ELR (cell line): ENCODE results near the gene GATB.

ENCODE experiments used
- DNase-seq: peaks from one replicate; pipeline ENCODE4 v3.0.0-alpha.2; 2015; ENCODE audit warnings: low read depth

Gene GATB

GRCh38 chr4:151760712-151761661 is at the start of gene GATB:
Gene GATB, minus strand, starts transcription at chr4:151761007. Its CDS starts 25 bp downstream, at chr4:151760982.
- peak; percentile 97 for DNase-seq

DNA sequence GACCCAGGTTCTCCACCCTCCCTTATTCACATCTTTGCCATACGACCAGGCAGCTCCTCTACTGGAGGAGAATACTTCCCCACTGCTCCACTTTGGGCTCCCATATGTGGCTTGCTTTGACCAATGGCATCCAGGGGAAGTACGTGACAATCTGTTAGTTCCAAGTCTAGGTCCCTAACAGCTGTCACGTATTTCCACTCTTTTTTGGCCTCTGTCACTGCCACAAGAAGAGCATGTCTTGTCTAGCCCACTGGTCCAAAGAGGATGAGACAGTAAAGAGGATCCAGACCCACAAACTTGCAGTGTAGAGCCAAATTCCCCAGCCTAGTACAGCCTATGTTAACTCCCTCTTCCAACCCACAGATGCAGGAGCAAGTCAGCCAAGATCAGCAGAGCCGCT is 49.7 kb upstream of the GATB start:
- DNase-seq = no peak

DNA sequence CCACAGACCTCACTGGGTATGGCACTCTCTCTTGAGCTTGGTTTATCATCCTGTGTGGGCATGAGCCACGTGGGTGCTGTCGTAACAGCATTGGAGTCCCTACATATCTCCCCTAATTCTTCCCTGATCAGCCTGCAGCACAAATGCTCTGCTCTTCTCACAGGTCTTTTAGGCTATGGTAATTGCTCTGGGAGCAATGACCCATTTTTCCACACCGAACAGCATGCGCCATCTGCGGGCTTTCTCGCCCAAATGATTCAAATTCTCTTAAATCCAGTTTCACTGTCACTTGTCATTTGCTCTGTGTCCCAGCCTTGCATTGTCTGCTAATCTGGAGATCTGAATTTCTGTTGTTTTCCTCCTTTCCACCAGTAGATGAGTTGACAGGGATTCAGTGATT is 48.9 kb upstream of the GATB start:
- DNase-seq = no peak

- DNase-seq = no peak
Observed at GRCh38 chr4:151808542-151808941, 47.7 kb upstream of the GATB start.

DNA sequence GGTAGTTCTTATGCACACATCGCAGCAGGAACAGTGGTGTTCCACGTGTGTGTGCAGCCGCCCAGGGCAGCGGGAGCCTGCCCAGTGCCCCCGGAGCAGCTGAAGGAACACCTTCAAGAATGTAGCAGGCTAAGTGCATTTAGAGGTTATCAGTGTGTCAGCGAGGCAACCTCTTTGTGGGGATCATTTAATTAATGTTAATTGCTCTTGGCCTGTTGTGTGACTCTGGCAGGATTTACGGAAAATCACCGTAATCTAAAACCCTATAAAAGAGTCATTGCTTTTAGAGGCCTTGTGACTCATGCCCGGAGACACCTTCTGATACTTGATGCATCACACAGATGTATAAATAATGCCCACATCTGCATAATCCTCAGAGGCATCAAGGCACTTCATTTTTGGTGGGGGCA is 47.3 kb upstream of the GATB start:
- DNase-seq = peak; percentile 73

DNA sequence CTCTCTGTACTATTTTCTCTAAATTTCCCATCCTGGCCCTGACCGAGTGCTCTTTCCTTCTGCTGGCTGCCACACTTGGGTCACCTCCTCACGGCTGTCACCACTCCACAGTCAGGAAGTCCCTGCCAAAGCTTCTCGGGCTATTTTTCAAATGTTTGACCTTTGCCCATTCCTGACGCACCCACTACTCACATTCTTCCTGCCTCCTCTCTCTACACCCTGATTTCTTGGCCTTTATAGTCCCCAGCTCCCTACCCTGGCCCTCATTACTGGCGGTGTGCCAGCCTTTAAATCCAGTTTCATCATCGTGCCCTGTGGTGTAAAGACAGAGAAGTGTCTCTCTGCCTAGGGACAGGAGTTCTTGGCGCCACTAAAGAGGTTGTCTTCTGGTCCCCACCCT is 46.4 kb upstream of the GATB start:
- peak; percentile 12 for DNase-seq

- DNase-seq = peak; percentile 88
Observed at GRCh38 chr4:151806511-151806927, 45.7 kb upstream of the GATB start.

GRCh38 chr4:151804821-151805220 is 44.0 kb upstream of the GATB start:
- DNase-seq = peak; percentile 41

DNA sequence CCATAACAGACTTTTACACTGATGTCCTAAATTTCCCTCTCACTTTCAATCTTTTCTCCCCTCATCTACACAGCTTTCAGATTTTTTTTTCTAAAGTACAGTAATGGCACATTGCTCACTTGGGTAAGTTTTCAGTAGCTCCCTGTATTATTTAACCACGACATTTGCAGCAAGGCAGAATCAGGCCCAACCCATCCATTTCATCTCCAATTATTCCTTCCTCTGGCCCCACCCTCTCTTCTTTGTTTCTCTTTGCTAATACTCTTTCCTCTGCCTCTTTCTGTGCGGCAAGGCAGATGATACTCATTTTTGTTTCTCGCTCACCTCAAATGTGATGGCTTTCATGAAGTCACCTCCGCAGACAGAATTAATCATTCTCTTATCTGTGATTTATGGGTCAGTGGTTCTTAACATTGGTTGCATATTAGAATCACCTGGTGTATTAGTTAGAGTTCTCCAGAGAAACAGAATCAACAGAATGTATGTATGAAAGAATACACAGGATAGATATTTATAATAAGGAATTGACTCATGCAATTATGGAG is 43.4 kb upstream of the GATB start:
- DNase-seq = no peak

- DNase-seq = peak; percentile 14
Observed at GRCh38 chr4:151803246-151803645, 42.4 kb upstream of the GATB start.

GRCh38 chr4:151801547-151802516 is 41.0 kb upstream of the GATB start:
- peak; percentile 87 for DNase-seq

- no peak for DNase-seq
Observed at GRCh38 chr4:151799417-151800012, 38.7 kb upstream of the GATB start.

DNA sequence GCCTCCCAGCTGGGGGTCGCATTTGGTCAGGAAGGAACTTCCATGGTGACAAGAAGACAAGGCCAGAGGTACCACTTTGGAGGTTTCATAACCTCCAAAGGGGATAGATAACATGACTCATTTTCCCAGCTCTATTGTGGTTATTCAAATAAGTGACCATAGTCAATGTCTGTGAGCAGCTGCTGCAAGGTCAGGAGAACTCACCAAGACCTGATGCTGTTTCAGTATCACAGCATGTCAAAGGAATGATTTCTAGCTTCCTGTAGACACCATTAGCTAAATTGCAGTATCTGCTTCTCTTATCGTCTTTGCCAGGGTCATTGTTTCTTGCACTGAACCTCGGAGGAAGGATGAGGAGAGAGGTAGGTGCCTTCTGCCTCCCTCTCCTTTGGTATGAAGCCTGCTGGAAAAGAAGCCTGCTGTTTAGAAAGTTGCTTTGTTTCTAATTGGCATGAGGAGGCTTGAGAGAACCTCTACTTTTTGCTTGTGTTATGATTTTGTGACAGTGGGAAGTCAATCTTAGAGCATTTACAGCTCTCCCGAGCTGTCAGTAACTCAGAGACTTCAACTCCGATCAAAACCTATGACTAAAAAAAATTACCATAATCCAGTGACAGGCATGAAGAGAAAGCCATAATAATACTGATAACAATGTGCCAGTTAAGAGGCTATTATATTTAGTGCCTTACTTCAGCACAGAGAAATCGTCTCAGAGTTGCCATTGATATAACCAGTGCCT is 38.0 kb upstream of the GATB start:
- peak; percentile 34 for DNase-seq

GRCh38 chr4:151797853-151798252 is 37.0 kb upstream of the GATB start:
- DNase-seq = no peak

DNA sequence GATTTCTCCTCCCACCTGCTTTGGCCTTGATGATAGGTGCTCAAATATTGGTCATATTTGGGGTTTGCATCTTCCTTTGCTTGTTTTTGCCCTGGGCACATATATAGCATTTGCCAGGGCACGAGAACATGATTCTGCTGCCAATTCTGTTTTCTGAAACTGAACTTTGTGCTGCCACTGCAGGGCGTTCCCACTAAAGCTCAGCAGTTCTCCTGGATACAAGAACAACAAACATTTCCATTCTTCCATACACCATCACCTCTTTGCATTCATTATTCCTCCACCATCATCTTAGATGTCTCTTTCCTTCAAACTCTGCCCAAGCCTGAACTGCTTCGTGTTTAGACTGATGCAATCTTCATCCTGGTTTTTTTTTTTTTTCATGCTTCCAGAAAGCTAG is 36.3 kb upstream of the GATB start:
- DNase-seq = no peak

- DNase-seq = no peak
Observed at GRCh38 chr4:151796106-151796505, 35.3 kb upstream of the GATB start.

- DNase-seq = no peak
Observed at GRCh38 chr4:151792995-151793394, 32.2 kb upstream of the GATB start.

DNA sequence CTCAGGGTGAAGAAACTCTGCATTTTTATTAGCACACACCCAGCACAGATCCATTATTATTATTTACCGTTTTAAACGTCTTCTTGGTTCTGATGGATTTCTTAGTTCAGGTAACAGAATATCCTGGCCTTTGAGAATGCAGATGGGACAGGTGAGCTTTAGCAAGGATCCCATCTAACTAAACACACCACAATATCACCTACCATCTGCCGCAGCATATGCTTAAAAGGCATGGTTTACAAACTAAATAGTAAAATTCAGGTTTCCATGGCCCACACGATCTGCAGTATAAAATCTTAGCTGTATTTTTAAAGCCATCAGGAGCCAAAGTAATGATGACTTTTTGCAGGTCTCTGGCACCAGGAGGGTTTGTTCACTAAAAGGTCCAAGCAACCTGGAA is 31.7 kb upstream of the GATB start:
- no peak for DNase-seq

DNA sequence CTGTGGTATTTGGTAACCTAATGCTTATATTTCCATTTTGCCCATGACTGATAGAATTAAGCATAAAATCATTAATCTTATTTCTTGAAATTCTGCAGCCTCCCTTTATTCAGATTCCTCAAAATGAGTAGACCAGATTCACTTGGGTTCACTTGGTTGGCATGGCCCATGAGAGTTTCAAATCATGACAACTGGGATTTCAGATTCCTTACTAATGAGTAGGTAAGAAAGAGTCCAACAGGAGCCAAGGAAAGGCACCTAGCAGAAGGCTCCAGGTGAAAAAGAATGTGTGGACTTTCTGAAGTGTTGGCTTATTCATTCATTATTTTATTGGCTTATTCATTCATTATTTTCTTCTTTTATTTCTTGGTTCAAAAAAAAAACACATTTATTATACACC is 27.2 kb upstream of the GATB start:
- no peak for DNase-seq

- no peak for DNase-seq
Observed at GRCh38 chr4:151786158-151786495, 25.3 kb upstream of the GATB start.

- no peak for DNase-seq
Observed at GRCh38 chr4:151785484-151786157, 24.8 kb upstream of the GATB start.
